Activated T-cell treated with anti-CD3 and anti-CD28 coated beads, Interleukin-2, amount 50 U/mL, for 24 hours (primary cell): Measurements from ENCODE around the gene CAT.

Source experiments
- DNase-seq: peaks from one replicate; pipeline ENCODE4 v3.0.0-alpha.2; 2020
- H3K27ac Mint-ChIP-seq: 2 replicates; pipeline ENCODE4 v1.8.0; 2020; ENCODE audit warnings: mild to moderate bottlenecking, mixed read lengths
- H3K27me3 Mint-ChIP-seq: 2 replicates; pipeline ENCODE4 v1.8.0; 2020; ENCODE audit warnings: mixed read lengths
- H3K36me3 Mint-ChIP-seq: 2 replicates; pipeline ENCODE4 v1.8.0; 2020; ENCODE audit warnings: low read depth, mixed read lengths
- H3K4me1 Mint-ChIP-seq: 2 replicates; pipeline ENCODE4 v1.8.0; 2020; ENCODE audit warnings: low read depth, mixed read lengths
- H3K4me3 Mint-ChIP-seq: 2 replicates; pipeline ENCODE4 v1.8.0; 2020; ENCODE audit warnings: mild to moderate bottlenecking, moderate library complexity, mixed read lengths
- H3K9me3 Mint-ChIP-seq: 2 replicates; pipeline ENCODE4 v1.8.0; 2020; ENCODE audit warnings: mixed read lengths

Gene CAT

DNA sequence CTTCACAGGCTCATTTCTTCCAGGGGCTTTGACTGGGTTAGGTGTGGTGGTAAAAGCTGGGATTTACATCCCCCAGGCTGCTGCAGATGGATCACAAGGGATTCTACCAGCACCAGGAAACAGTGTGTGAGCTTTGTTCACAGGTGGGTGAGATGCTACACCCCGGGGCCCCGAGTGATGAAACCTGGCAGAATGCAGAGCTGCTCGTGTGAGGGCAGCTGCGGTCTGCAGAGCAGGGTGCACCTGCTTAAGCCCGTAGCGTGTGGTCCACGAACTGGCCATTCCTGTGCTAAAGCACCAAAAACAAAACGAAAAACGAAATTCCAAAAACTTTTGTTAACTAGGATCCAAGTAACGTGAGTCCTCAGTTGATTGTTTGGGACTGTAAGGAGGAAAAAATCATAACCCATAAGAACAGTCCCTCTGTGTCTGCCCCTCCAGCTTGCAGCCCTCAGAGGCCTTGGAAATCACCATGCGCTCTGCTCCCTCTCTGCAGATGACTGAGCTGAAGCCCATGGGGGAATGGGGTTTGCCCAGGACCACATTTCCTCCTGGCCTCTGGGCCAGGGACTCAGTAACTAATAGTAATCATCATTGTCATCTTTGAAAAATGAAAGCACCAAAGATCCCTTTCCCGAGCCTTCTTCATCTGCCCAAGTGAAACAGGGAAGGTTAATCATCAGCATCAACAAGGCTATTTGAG lies 50.3 kb downstream of the CAT start:
- Mint-ChIP-seq H3K4me1 (no peaks in the 10 kb centered on the region), H3K4me3 (no peak overlapping the region), H3K36me3 (no peaks in the 10 kb centered on the region), H3K27me3 (no peaks in the 10 kb centered on the region), H3K9me3 (no peaks in the 10 kb centered on the region), H3K27ac (no peak overlapping the region)
- DNase-seq = no peak

DNA sequence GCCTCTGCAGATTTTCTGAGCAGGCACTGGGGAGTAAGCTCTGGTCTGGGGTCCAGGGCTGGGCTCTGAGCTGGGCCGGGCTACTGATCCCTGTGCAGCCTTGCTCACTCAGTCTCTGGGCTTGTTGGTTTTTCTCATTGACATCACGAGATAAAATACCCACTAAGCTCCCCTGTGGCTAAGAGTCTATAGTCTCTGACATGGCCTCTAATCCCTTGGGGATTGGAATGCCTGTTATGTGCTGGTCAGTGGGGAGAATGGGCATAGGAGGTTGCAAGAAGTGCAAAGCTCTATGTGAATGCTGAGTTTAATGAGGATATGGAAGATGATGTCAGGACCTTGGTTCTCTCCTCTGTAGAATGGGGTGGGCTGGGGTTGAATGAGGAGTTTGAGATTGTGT lies 51.6 kb downstream of the CAT start:
- Mint-ChIP-seq H3K4me3 (no peak overlapping the region), H3K36me3 (no peaks in the 10 kb centered on the region), H3K27ac (no peak overlapping the region), H3K27me3 (no peaks in the 10 kb centered on the region), H3K4me1 (no peaks in the 10 kb centered on the region), H3K9me3 (no peaks in the 10 kb centered on the region)
- DNase-seq = no peak

DNA sequence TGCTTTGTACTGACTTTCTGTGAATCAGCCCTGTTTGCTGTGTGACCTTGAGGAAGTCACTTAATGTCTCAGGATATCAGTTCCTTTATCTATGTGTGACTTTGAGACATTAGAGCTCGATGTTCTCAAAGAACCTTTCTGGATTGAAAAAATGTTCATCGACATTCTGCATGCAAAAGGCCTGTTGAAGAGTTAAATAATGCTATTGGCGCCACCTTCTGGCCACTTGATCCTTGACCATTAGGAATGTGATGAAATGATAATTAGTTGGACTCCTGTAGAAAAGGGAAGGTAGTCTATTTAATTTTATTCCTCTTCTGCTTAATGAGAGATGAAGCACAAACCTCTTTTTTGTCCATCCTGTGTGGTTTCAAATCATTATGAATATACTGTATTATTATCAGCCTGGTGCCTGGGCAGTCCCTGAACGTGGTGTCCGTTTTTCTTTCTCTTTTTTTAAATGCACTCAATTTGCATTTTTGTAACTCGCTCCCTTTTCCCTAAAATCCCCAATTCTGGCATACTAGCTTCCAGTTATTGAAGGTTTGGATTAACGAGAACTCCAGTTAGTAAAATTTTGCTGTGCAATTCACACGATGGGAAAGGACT lies 54.2 kb downstream of the CAT start:
- no peaks in the 10 kb centered on the region for H3K36me3 Mint-ChIP-seq
- H3K27ac Mint-ChIP-seq = no peak overlapping the region
- peaks cover 5% of the 10 kb centered on the region for H3K27me3 Mint-ChIP-seq
- no peaks in the 10 kb centered on the region for H3K9me3 Mint-ChIP-seq
- H3K4me3 Mint-ChIP-seq = no peak overlapping the region
- DNase-seq = no peak
- H3K4me1 Mint-ChIP-seq = no peaks in the 10 kb centered on the region

DNA sequence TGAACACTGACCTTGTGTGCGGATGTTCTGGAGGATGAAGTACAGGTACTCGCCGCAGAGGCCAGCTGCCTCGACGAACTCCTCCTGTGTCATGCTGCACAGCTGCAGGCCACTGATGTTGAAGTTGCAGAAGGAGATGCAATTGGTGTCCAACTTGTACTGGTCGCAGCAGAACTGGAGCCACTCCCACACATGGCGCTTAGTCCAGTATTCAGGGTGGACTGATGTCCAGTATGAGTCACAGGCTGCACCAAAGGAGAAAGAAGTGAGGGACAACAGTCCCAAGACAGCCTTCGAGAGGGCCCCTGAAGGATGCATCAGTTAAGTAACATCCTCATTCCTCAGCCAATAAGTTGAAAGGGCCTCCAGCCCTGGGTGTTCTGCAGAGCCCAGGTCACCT lies 54.7 kb downstream of the CAT start:
- Mint-ChIP-seq H3K36me3 (no peaks in the 10 kb centered on the region), H3K4me1 (no peaks in the 10 kb centered on the region), H3K27me3 (peaks cover 5% of the 10 kb centered on the region), H3K27ac (no peak overlapping the region), H3K9me3 (no peaks in the 10 kb centered on the region), H3K4me3 (no peak overlapping the region)
- DNase-seq = no peak

DNA sequence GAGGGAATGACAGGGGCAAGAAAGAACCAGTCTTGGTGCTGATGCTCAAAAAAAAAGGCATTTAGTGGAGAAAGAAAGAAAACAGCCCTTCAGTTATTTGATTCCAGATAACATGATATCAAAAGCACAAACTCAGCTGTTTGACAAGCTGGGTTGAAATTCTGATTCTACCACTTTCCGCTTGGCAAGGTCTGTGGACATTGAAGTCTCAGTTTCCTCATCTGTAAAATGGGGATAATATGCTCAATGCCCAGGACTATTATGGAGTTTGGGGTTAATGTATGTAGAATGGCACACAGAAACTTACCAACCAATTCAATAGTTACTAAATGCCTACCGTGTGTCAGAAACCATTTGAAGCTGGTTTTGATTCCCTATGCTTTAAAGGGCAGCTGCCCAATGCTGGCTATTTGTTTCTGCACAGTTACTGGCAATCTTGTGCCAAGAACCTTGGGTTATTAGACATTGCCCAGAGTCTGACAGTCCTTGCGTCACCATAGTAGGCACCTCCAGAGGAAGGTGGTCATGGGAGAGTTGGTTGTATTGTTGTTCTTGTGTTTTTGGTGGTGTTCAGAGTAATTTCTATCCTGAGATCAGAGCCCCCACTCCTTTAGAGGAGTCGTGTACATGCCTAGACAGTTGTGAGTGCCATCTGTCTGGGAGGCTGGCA lies 55.3 kb downstream of the CAT start:
- Mint-ChIP-seq H3K27ac (no peak overlapping the region), H3K9me3 (no peaks in the 10 kb centered on the region), H3K4me3 (no peak overlapping the region), H3K27me3 (peaks cover 5% of the 10 kb centered on the region), H3K36me3 (no peaks in the 10 kb centered on the region), H3K4me1 (no peaks in the 10 kb centered on the region)
- DNase-seq = no peak

DNA sequence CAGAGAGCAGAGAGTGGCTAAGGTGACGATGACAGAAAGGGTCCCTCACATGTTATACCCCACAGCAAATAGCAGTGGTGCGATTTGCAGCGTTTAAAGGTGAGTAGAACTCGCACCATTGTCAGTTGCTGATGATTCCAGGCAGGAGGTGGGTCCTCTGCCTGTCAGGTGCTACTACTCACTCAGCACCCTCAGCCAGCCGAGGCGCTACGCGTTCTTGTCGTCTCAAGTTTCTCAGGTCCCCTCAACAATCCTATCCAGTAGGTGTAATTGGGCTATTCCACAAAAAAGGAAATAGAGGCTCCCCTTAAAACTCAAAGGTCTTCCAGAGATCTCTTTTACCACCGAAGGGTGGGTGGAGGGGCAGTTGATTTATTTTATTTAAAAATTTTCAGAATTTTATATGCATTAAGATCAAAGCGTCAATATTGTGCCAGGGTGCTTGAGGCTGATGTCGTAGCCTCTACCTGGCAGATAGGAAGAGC lies 56.5 kb downstream of the CAT start:
- no peaks in the 10 kb centered on the region for H3K9me3 Mint-ChIP-seq
- H3K4me1 Mint-ChIP-seq = no peaks in the 10 kb centered on the region
- peaks cover 5% of the 10 kb centered on the region for H3K27me3 Mint-ChIP-seq
- H3K4me3 Mint-ChIP-seq = no peak overlapping the region
- H3K27ac Mint-ChIP-seq = no peak overlapping the region
- no peak for DNase-seq
- no peaks in the 10 kb centered on the region for H3K36me3 Mint-ChIP-seq

DNA sequence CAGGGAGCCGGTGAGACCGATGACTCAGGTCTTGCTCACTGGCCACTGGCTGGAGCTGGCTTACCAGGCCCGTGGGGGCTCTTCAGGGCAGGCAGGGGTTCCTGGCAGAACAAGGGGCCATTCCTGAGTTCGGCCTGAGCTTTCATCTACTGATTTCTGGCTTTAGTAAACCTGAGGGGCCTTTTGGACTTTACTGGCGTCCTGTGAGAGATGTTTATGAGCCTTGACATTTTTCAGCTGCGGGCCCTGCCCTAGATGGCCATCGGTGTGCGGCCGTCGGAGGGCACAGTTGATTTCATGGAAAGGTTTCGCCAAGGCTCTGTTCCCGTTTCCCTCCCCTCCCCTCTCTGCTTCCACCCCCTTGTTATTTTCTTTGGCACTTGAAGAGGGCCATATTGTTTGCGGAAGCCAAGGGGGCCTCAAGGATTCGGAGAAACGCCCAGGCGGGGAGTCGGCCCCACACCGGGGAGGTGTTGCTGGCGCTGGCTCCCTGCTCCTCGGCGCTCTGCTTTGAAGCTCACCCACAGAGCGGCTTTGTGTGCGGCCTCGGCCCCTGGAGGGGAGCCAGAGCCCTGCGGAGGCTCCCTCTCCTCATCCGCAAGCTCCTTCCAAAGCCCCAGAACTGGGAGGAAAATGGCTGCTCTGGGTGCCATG lies 57.1 kb downstream of the CAT start:
- DNase-seq = no peak
- Mint-ChIP-seq H3K27ac (no peak overlapping the region), H3K27me3 (peaks cover 5% of the 10 kb centered on the region), H3K4me1 (no peaks in the 10 kb centered on the region), H3K4me3 (no peak overlapping the region), H3K9me3 (no peaks in the 10 kb centered on the region), H3K36me3 (no peaks in the 10 kb centered on the region)

DNA sequence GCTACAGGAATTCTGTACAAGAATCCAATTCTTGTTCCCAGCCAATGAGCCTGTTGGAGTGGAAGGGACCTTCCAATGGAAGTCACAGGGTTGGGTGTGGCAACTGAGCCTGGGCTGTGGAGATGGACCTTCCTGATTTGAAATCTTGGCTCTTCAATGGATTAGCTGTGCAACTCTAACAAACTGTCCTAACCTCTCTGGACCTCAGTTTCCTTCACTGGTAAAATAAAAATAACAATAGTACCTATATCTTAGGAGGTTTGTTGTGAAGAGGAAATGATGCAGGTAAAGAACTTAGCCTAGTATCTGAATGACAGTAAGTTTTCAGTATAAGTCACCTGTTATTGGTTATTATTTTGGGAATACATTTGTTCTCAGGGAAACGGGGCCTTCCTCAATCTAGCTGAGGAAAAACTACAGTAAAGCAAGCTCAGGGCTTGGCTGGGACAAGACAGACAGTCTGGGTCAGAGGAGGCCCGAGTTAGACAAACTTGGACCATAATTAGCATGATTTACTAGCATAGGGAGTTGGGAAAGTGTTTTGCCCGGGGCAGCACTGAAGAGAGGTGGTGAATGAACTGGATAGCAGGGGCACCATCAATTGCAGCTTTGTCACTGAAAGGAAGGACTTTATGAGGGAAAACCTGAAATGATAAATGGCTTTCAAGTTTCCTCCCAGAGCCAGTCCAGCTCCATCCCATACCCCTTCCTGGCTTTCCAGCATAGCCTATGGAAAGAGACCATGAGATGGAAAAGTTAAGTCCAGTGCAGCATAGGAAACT lies 61.2 kb downstream of the CAT start:
- Mint-ChIP-seq H3K4me3 (no peak overlapping the region), H3K4me1 (no peaks in the 10 kb centered on the region), H3K9me3 (no peaks in the 10 kb centered on the region), H3K27me3 (peaks cover 5% of the 10 kb centered on the region), H3K27ac (no peak overlapping the region), H3K36me3 (no peaks in the 10 kb centered on the region)
- no peak for DNase-seq

DNA sequence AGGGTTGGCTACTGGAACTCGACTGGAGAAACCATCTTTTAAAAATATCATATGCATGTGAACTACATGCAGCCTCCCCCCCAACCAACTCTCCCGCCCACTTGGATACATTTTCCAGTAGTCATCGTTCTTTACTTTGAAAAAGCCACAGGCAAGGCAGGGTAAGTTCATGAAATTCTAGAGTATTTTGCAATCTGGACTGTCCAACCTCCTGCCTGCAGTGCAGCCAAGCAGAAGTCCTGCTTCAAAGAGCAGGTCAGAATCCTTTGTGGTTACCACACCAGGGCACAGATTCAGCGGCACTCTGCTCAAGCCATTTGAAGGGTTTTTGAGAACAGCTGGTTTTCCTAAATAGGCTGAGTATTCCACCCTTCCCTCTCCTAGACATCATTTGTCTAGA lies 62.8 kb downstream of the CAT start:
- Mint-ChIP-seq H3K4me3 (no peak overlapping the region), H3K36me3 (no peaks in the 10 kb centered on the region), H3K9me3 (no peaks in the 10 kb centered on the region), H3K27me3 (peaks cover 3% of the 10 kb centered on the region), H3K27ac (no peak overlapping the region), H3K4me1 (no peaks in the 10 kb centered on the region)
- no peak for DNase-seq

DNA sequence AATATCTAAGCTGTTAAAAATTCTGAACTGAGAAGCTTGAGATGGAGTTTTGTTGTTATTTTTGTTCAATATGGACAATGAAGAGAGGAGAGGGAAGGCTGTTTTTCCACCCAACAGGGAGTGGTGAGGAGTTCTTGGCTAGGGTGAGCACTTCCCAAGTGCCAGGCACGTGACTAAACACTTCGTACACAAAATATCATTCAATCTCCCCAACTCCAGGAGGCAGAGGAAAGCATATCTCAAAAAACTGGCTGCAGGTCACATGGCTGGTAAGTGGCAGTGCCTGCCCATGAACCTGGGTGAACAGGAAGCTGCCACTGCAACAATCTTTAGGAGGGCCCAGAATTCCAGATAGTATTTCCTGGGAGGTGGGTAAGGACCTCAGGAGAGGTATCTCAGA lies 63.2 kb downstream of the CAT start:
- Mint-ChIP-seq H3K36me3 (no peaks in the 10 kb centered on the region), H3K27ac (no peak overlapping the region), H3K4me1 (no peaks in the 10 kb centered on the region), H3K9me3 (no peaks in the 10 kb centered on the region), H3K4me3 (no peak overlapping the region), H3K27me3 (no peaks in the 10 kb centered on the region)
- DNase-seq = no peak

DNA sequence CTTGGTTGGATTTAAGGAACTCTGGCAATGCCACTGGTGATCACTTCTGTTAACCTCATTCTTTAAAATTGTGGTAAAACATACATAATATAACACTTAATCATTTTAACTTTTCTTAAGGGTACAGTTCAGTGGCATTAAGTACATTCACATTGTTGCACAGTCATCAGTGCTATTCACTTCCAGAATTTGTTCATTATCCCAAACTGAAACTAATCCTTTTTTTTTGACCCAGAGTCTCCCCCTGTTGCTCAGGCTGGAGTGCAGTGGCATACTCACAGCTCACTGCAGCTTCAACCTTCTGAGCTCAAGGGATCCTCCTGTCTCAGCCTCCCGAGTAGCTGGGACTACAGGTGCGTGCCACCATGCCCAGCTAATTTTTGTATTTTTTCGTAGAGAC lies 64.2 kb downstream of the CAT start:
- no peak overlapping the region for H3K4me3 Mint-ChIP-seq
- no peaks in the 10 kb centered on the region for H3K36me3 Mint-ChIP-seq
- no peak overlapping the region for H3K27ac Mint-ChIP-seq
- no peaks in the 10 kb centered on the region for H3K4me1 Mint-ChIP-seq
- H3K27me3 Mint-ChIP-seq = no peaks in the 10 kb centered on the region
- no peak for DNase-seq
- H3K9me3 Mint-ChIP-seq = no peaks in the 10 kb centered on the region

DNA sequence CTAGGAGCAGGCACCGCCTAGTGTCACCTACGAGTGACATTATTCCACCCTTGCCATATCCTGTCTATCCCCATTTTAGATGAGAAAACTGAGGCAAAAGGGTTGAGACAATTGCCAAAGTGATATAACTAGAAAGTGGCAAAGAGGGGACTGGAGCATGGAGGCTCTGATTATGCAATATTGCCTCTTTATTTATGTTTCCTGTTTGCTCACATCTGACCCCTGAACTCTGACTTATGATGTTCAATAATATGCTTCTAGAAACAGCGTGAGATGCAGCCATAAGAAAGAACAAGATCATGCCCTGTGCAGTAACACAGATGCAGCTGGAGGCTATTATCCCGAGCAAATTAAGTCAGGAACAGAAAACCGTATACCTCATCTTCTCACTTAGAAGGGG lies 67.1 kb downstream of the CAT start:
- Mint-ChIP-seq H3K4me1 (no peaks in the 10 kb centered on the region), H3K4me3 (no peak overlapping the region), H3K36me3 (no peaks in the 10 kb centered on the region), H3K27me3 (no peaks in the 10 kb centered on the region), H3K27ac (no peak overlapping the region), H3K9me3 (no peaks in the 10 kb centered on the region)
- DNase-seq = no peak

DNA sequence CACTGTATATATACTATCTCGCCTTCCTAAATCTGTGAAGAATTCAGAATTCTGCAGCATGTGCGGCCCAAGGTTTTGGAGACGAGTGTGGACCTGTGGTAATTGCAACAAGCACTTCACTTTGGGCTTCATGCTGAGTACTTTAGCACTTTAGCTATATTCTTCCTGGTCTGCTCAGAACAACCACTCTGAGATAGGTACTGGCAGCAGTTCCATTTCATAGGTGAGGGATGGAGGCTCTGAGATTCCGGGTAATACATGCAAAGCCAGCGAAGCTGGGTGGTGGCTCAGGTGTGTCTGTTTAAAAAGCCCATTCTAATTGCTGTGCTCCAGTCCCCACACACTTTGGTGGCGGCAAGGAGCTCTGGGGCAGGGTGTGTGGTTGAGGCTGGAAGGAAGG lies 68.4 kb downstream of the CAT start:
- no peak overlapping the region for H3K27ac Mint-ChIP-seq
- H3K4me1 Mint-ChIP-seq = no peaks in the 10 kb centered on the region
- no peaks in the 10 kb centered on the region for H3K9me3 Mint-ChIP-seq

DNA sequence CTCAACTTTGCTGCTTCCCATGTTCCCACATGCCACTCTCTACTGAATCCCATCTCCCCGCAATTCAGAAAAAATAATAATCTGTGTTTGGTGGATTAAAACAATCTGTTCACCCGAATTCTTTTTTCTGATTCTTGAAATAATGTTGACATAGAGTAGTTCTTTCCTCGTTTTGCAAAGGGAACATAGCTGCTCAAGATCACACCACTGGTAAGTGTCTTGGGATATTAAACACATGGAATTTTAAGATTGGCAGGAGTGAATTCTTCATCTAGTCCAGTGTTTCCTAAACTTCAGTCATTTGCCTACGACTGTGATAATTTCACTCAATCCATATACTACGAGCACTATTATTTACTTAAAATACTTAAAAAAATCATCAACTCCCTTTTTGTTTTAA lies 68.9 kb downstream of the CAT start:
- Mint-ChIP-seq H3K27me3 (no peaks in the 10 kb centered on the region), H3K4me3 (no peak overlapping the region), H3K27ac (no peak overlapping the region), H3K9me3 (no peaks in the 10 kb centered on the region), H3K4me1 (no peaks in the 10 kb centered on the region), H3K36me3 (no peaks in the 10 kb centered on the region)
- no peak for DNase-seq

More for the DNA sequence above, 68.4 kb downstream of the CAT start:
- H3K36me3 Mint-ChIP-seq = no peaks in the 10 kb centered on the region
- H3K4me3 Mint-ChIP-seq = no peak overlapping the region
- DNase-seq = no peak
- no peaks in the 10 kb centered on the region for H3K27me3 Mint-ChIP-seq
